VCaP (cell line): Measurements from ENCODE around the gene FOXO1.

Source experiments
- H3K27ac ChIP-seq: fragments of 450-650 bp; 2 replicates; pipeline ENCODE4 v1.5.1; 2017
- CTCF ChIP-seq: fragments of 450-650 bp; conservative IDR thresholded peaks from 2 replicates; pipeline ENCODE4 v1.5.1; 2017; ENCODE audit warnings: mild to moderate bottlenecking, moderate library complexity

The FOXO1 gene

DNA sequence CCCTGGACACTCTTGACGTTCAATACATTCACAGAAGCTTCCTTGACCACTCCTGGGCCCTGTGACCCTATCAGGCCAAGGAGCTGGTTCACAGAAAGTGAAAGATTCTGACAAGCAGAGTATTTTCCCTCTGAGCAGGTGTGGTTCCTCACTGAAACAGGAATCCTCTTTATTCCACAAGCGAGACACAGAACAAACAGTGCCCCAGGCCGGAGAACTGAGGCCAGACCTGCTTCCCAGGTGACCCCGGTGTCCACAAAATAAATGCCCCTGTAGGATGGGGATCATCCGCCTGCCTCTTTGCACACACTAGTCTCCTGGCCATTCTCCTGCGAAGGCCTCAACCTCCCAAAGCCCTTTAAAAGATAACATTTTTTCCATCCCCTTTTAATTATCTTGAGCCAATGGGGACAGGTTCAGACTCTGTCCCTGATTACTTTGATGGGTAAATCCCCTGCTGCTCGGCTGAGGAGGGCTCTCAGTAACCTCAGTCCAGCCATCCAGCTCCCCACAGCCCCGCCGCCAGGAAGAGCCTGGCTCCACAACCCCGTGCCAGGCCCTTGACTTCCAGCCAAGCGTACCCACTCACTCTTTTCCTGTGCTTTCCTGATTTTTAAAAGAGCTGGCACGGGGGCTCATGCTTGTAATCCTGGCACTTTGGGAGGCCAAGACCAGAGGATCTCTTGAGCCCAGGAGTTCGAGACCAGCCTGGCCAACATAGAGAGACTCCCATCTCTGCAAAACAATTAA lies 129.1 kb downstream of the FOXO1 start:
- TF ChIP-seq CTCF = no peak
- H3K27ac ChIP-seq = no peak overlapping the region

- no peak for TF ChIP-seq CTCF
- no peak overlapping the region for H3K27ac ChIP-seq
Measured at GRCh38 chr13:40536443-40537113, 129.9 kb downstream of the FOXO1 start.

- H3K27ac ChIP-seq = no peak overlapping the region
- TF ChIP-seq CTCF = no peak
Measured at GRCh38 chr13:40535345-40535836, 131.1 kb downstream of the FOXO1 start.

- H3K27ac ChIP-seq = no peak overlapping the region
- TF ChIP-seq CTCF = no peak
Measured at GRCh38 chr13:40534456-40534855, 132.0 kb downstream of the FOXO1 start.

DNA sequence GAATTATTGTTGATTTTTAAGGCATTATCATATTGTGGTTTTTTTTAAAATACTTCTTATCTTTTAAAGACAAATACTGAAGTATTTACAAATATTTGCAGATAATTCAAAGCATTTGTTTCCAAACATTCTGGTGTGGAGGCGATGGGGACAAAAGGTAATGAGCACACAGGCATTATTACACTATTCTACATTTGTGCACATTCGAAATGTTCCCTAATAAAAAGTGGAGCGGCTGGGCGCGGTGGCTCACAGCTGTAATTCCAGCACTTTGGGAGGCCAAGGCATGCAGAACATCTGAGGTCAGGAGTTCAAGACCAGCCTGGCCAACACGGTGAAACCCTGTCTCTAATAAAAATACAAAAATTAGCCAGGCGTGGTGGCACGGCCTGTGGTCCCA lies 133.4 kb downstream of the FOXO1 start:
- no peak overlapping the region for H3K27ac ChIP-seq
- TF ChIP-seq CTCF = no peak

GRCh38 chr13:40530961-40531360 lies 135.5 kb downstream of the FOXO1 start:
- no peak overlapping the region for H3K27ac ChIP-seq
- no peak for TF ChIP-seq CTCF

GRCh38 chr13:40528881-40529280 lies 137.6 kb downstream of the FOXO1 start:
- H3K27ac ChIP-seq = no peak overlapping the region
- TF ChIP-seq CTCF = no peak
